Neural crest cell (in vitro differentiated cells): ENCODE data around the gene RAI1. TPM values are rescaled to one million over a fixed set of nuclear protein-coding genes. Genes with fewer than 3 reads are reported as not detected.

Experiments used
- DNase-seq: peaks from one replicate; pipeline ENCODE4 v3.0.0; 2021; ENCODE audit warnings: low read depth, mixed read lengths, low spot score
- H3K27ac Mint-ChIP-seq: one replicate; pipeline ENCODE4 v1.8.0; 2021; ENCODE audit warnings: mild to moderate bottlenecking, mixed read lengths; ENCODE audit not compliant: unreplicated experiment
- H3K27me3 Mint-ChIP-seq: 2 replicates; pipeline ENCODE4 v1.8.0; 2021; ENCODE audit warnings: low read depth, mild to moderate bottlenecking, mixed read lengths
- H3K36me3 Mint-ChIP-seq: 2 replicates; pipeline ENCODE4 v1.8.0; 2021; ENCODE audit warnings: low read depth, mild to moderate bottlenecking, mixed read lengths
- H3K4me1 Mint-ChIP-seq: 2 replicates; pipeline ENCODE4 v1.8.0; 2021; ENCODE audit warnings: mixed read lengths
- H3K4me3 Mint-ChIP-seq: one replicate; pipeline ENCODE4 v1.8.0; 2021; ENCODE audit warnings: mild to moderate bottlenecking, mixed read lengths
- H3K9me3 Mint-ChIP-seq: 2 replicates; pipeline ENCODE4 v1.8.0; 2021; ENCODE audit warnings: mixed read lengths
- total RNA-seq: library from RNA; stranded (reverse); gene quantifications from 2 replicates; pipeline ENCODE4 v1.2.1, GENCODE V29; 2021
- TF ChIP-seq, protein P1 (sequence below): fragments of 200-600 bp; sonication (generic); conservative IDR thresholded peaks from 2 replicates; pipeline ENCODE4 v1.5.0; 2021; ENCODE audit warnings: antibody characterized with exemption, mild to moderate bottlenecking

Gene RAI1
- total RNA-seq, 1 donor from 2014 or later: 54.0 TPM

DNA sequence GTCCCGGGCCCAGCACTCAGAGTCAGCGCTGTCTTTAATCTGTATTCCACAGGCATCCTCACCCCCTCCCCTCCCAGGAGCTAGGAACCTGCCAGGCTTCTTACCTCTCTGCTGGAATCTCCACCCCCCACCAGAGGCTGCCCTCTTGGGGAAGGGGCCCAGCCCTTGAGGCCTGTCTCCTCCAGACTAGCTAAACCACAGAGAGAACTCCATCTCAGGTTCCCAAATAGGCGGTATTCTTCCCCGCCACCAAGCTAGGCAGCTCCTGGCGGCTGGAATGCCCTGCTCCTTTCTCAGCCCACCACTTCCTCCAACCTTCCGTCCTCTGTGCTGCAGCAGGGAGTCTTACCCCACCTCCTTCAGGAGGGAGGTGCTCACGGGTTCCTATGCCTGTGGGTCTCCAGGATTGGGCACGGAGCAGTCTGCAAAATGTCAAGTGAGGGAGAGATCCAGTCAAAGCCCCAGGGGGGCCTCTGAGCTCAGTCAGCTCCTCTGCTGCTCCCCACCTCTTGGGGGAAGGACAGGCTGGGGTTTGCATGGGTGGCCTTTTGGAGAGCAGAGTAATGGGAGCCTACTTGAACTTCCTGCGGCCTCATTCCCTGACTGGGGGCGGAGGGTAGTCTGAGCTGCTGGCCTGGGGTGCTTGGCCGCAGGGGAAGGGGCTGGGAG is 99.8 kb downstream of the RAI1 start:
- peak overlapping the region; percentile 82 for H3K4me3 Mint-ChIP-seq
- H3K27me3 Mint-ChIP-seq: peaks cover 6% of the 10 kb centered on the region
- H3K9me3 Mint-ChIP-seq: no peaks in the 10 kb centered on the region
- peaks cover 58% of the 10 kb centered on the region for H3K4me1 Mint-ChIP-seq
- no peaks in the 10 kb centered on the region for H3K36me3 Mint-ChIP-seq
- DNase-seq: peak; percentile 22
- no peak overlapping the region for H3K27ac Mint-ChIP-seq
- TF ChIP-seq, protein P1, sequence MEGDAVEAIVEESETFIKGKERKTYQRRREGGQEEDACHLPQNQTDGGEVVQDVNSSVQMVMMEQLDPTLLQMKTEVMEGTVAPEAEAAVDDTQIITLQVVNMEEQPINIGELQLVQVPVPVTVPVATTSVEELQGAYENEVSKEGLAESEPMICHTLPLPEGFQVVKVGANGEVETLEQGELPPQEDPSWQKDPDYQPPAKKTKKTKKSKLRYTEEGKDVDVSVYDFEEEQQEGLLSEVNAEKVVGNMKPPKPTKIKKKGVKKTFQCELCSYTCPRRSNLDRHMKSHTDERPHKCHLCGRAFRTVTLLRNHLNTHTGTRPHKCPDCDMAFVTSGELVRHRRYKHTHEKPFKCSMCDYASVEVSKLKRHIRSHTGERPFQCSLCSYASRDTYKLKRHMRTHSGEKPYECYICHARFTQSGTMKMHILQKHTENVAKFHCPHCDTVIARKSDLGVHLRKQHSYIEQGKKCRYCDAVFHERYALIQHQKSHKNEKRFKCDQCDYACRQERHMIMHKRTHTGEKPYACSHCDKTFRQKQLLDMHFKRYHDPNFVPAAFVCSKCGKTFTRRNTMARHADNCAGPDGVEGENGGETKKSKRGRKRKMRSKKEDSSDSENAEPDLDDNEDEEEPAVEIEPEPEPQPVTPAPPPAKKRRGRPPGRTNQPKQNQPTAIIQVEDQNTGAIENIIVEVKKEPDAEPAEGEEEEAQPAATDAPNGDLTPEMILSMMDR: peak; percentile 50

DNA sequence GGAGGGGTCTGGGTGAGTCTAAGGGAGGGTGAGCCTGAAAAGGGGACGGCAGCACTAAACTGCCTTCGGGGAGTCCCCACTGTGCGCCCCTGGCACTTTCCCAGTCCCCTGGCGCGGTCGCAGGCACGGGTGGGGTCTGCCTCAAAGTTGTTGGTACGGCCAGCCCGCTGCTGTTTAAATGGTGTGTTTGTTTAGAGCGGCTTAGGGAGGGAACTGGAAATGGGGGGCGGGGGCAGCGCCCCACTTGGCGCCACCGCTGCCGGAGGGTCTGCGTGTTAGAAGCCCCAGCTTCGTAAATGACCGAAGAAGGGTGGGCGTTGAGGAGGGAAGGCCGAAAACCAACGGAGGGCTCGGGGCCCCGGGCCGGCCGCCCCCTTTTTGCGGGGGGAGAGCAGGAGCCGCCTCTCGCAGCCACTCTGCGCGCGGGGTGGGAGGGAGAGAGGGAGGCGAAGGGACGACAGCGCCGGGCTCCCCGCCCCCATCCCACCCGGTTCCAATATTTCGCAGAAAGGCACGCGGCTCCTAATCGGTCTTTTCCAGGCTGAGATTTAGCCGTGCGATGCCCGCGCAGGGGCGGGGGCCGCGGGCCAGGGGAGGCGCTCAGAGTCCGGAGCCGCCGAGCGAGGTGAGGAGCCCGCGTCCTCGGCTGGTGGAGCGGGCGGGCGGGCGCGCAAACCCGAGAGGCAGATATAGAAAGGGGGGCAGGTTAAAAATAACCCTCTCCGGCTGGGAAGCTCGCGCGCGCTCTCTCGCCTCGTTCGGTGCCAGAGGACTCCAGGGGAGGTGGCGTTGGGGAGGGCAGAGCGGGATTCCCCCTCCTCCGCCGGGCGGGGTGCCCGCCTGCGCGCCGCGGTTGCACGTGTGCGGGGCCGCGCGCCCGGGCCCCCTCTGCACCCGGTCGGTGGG is 100.6 kb downstream of the RAI1 start:
- Mint-ChIP-seq H3K9me3 (no peaks in the 10 kb centered on the region), H3K4me1 (peaks cover 62% of the 10 kb centered on the region)
- TF ChIP-seq, protein P1: no peak

DNA sequence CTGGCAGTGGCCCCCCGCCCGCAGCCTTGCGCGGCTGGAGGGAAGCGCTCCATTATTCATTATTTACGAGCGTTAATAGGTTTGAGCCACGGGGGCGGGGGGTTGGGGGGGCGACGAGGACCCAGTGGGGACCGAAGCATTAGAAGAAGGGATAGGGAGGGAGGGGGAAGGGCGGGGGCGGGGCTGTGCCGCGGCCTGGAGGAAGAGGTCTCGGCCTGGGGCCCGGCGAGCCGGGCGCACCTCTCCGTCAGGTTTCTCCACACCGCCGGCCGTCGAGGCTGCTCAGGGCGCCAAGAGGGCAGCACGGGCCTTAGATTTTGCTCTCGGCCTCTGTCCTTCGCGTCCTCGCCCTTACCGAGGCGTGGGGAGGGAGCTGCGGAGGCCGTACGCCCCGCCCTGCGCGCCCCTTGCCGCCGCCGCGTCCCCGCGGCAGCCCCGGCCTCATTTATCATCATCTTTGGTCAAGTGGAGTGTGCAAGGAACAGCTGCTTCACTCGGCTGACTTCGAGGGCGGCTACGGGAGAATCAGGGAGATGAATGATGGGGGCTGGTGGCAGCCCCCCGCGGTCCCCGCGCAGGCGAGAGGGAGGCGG is 101.4 kb downstream of the RAI1 start:
- H3K27me3 Mint-ChIP-seq: peaks cover 6% of the 10 kb centered on the region
- no peaks in the 10 kb centered on the region for H3K9me3 Mint-ChIP-seq
- DNase-seq: peak; percentile 28
- H3K36me3 Mint-ChIP-seq: no peaks in the 10 kb centered on the region
- peaks cover 62% of the 10 kb centered on the region for H3K4me1 Mint-ChIP-seq
- TF ChIP-seq, protein P1: no peak
- peak overlapping the region; percentile 67 for H3K4me3 Mint-ChIP-seq
- H3K27ac Mint-ChIP-seq: no peak overlapping the region

More for the DNA sequence above, 100.6 kb downstream of the RAI1 start:
- DNase-seq: peak; percentile 30
- H3K4me3 Mint-ChIP-seq: peak overlapping the region; percentile 81
- H3K36me3 Mint-ChIP-seq: no peaks in the 10 kb centered on the region
- H3K27me3 Mint-ChIP-seq: peaks cover 6% of the 10 kb centered on the region
- H3K27ac Mint-ChIP-seq: no peak overlapping the region

DNA sequence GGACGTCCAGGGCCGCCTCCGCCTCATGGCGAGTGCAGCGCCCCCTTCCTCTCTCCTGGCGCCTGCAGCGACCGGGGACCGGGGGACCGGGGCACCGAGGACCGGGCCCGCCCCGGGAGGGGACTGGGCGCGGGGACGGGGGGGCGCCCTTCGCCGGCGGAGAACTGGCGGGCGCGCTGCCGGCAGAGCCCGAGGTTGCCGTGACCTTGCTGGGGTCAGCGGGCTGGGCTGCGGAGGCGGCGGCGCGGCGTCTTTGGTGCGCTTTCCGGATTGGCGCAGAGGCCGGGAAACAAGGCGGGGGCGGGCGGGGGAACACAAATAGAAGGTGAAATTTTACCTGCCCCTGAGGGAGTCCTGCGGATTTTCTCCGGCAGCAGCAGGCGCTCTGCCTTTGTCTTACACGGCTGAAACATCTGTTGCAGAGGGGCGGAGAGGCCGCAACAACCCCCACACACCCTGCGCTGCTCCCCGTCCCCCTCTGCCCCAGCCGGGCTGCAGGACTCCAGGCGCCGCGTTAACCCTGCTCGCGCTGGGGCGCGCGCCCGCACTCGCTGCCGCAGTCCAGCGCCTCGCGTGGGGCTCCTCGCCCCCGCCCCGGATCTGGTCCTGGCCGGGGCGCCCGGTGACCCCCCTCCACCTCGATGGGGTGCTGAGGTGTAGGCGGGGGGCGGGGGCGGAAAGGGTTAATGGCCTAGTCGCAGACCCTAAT is 102.0 kb downstream of the RAI1 start:
- Mint-ChIP-seq H3K36me3 (no peaks in the 10 kb centered on the region), H3K27ac (no peak overlapping the region), H3K9me3 (no peaks in the 10 kb centered on the region), H3K4me1 (peaks cover 56% of the 10 kb centered on the region), H3K27me3 (peaks cover 6% of the 10 kb centered on the region), H3K4me3 (peak overlapping the region; percentile 67)
- DNase-seq: peak; percentile 33
- TF ChIP-seq, protein P1: peak; percentile 44
